A204.1 (cell line): ENCODE results near the gene UBE2N.
A peak's percentile ranks its signal among the peaks of the same experiment; 100 is the strongest.

Experiments used
- FAIRE-seq: peaks from 2 replicates; lab custom pipeline; 2012; peaks lifted over from hg19 to GRCh38; lab: Jason Lieb, UNC

UBE2N gene

GRCh38 chr12:93441617-93442410, at the start of gene UBE2N:
Gene UBE2N (minus strand): TSS chr12:93441947. CDS start chr12:93441884, 63 bp downstream.
- FAIRE-seq, result no peak

DNA sequence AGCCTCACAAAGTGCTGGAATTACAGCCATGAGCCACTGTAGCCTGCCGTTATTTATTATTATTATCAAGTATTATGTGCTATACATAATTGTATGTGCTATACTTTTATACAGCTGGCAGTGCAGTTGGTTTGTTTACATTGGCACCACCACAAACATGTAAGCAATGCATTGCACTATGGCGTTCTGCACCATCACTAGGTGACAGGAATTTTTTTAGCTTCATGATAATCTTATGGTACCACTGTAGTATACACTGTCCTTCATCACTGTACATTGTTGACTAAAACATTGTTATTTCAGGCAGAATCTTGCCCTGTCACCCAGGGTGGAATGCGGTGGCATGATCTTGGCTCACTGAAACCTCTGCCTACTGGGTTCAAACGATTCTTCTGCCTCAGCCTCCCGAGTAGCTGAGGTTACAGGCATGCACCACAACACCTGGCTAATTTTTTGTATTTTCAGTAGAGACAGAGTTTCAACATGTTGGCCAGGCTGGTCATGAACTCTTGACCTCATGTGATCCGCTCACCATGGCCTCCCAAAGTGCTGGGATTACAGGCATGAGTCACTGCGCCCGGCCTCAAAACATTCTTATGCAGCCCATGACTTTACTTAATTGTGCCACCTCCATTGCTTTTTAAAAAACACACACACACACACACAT, 42.7 kb upstream of the UBE2N start:
- FAIRE-seq, result no peak

DNA sequence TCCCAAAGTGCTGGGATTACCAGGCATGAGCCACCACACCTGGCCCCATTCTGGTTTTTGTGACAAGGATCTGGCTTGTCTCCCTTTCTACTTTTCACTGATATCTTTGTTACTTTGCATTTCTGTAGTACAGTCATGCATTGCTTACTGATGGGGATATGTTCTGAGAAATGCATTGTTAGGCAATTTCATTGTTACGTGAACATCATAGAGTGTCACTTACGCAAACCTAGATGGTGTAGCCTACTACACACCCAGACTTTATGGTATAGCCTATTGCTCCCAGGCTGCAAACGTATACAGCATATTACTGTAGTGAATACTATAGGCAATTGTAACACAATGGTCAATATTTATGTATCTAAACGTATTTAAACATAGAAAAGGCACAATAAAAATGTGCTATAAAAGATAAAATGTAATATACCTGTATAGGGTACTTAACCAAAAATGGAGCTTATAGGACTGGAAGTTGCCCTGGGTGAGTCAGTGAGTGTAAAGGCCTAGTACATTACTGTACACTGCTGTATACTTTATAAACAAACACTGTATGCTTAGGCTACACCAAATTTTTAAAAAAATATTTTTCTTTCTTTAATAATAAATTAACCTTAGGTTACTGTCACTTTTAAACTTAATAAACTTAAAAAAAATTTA, 41.5 kb upstream of the UBE2N start:
- no peak for FAIRE-seq

DNA sequence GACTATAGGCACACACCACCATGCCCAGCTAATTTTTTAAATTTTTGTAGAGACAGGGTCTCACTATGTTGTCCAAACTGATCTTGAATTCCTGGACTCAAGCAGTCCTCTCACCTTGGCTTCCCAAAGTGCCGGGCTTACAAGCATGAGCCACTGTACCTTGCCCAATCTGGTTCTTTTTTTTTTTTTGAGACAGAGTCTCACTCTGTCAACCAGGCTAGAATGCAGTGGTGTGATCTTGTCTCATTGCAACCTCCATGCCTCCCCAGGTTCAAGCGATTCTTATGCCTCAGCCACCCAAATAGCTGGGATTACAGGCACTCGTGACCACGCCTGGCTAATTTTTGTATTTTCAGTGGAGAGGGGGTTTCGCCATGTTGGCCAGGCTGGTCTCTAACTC, 41.0 kb upstream of the UBE2N start:
- FAIRE-seq, result no peak

DNA sequence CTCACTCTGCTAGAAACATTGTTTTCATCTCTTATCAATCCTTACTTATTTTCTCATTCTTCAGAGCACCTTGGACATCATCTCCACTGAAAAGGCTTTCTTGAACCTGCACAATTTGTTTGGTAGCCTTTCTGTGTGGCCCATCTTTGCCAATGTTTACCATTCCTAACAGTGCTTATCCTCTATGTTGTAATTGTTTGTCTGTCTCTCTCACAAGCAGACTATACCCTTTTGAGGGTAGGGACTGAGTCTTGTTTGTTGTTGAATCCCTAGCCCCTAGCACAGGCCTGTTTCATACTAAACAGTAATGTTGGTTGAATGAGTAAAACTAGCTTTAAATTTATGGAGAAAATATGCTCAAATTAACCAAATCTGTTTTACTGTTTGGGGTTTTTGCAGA, 34.8 kb upstream of the UBE2N start:
- FAIRE-seq, result no peak

DNA sequence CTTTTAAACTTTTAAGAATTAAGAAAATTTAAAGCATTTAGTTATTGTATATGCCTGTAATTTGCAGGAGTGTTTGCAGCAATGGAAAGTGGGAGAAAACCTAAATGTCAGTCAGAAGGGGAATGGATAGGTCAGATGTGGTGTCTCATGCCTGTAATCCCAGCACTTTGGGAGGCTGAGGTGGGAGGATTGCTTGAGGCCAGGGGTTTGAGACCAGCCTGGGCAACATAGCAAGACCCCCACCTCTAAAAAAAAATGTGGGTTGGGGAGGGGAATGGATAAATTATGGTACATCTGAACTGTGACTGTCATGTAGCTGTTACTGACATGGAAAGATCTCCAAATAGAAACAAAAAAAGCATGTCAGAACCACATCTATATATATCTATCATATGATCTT, 27.6 kb upstream of the UBE2N start:
- FAIRE-seq, result no peak

DNA sequence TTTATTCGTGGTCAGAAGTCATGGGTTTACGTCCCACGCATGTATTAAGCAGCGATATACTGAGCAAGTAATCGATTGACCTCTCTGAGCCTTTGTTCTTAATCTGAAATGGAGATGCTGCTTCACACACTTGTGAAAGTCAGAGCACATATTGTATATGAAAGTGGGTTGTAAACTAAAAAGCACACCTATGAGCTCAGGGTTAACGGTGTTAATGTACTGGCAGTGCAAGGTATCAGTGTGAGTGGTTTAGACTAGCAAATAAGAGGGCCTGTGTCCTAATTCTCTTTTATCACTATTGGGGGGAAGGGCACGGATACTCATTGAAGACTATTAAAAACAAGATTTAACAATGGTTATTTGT, 26.2 kb upstream of the UBE2N start:
- no peak for FAIRE-seq

DNA sequence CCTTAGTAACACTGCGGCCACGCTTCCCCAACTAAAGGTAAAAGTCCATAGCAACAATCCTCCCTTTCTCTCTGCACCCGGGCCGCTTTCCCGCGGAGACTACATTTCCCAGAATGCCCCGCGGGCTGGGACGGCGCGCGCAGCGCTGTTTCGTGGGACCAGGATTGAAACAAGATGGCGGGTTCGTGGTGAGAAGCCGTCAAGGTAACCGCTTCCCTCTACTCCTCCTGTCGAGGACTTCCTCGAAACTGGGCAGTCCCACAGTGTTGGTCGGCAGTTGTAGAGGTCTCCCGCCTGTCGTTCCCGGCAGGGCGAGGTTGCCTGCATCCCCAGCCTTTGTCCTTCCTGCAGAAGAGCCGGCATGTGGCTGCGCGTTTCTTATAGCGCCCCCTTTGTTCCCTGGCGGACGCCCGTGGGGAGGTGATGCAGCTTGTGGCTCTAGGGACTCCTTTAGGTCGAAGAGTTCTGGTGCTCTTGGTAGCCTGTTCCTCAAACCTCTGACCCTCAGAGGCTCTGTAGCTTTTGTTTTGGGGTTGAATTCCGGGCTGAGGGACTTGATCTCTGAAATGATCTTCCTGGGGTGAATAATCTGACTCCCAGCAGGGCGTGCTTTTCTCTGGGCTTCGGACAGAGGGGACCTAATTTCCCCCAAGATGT, 25.7 kb upstream of the UBE2N start, which contains the start of gene MRPL42:
MRPL42 (plus strand) TSS at position 164 of the 657 bp plus-strand sequence. CDS start 1,772 bp downstream, outside the sequence.
- FAIRE-seq, result peak; percentile 40

DNA sequence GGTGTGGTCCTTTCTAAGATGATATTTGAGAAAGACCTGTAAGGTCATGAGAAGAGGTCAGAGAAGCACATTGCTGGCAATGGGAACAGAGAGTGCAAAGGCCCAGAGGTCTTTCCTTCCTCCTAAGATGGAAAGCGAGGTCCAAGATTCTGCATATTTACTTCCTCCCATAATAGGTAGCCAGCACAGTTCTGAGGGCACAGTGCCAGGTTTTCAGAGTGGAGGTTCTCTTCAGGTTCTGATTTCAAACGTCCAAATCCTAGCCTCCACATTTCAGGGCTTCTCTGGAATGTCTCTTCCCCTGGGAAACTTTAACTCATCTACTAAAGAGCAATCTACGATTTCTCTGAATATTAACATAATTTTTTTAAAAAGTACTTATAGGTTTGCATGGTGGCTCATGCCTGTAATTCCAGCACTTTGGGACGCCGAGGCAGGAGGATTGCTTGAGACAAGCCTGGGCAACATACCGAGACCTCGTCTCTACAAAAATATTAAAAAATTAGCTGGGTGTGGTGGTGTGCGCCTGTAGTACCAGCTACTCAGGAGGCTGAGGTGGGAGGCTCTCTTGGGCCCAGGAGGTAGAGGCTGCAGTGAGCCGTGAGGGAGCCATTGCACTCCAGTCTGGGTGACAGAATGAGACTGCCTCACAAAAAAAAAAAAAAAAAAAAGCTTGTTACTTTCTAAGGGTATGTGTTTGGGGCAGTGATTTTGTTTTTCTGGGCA, 25.0 kb upstream of the UBE2N start:
- FAIRE-seq, result no peak

DNA sequence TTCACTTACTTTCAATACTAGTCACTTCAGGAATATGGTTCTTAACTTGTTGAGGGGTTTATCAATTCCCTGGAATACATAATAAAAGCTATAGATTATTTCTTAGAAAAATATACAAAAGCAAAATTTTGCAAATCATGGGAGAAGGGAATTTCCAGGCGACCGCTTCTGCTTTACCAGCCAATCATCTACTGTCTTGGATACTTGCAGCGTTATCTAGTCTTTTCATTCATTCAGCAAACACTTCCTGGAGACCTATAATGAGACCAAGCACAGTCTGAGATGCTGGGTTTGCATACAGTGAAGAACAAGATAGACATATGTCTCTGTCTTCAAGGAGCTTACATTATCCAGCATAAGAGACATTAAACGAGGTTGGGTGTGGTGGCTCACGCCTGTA, 24.1 kb upstream of the UBE2N start:
- FAIRE-seq, result no peak

DNA sequence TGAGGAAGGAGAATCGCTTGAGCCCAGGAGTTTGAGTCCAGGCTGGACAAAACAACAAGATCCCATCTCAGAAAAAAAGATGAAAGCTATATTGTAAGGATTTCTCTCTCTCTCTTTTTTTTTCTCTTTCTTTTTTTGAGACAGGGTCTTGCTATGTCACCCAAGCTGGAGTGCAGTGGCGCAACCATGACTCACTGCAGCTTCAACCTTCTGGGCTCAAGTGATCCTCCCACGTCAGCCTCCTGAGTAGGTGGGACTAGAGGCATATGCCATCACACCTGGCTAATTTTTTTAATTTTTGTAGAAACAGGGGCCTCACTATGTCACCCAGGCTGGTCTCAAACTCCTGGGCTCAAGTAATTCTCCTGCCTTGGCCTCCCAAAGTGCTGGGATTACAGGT, 19.8 kb upstream of the UBE2N start:
- no peak for FAIRE-seq

DNA sequence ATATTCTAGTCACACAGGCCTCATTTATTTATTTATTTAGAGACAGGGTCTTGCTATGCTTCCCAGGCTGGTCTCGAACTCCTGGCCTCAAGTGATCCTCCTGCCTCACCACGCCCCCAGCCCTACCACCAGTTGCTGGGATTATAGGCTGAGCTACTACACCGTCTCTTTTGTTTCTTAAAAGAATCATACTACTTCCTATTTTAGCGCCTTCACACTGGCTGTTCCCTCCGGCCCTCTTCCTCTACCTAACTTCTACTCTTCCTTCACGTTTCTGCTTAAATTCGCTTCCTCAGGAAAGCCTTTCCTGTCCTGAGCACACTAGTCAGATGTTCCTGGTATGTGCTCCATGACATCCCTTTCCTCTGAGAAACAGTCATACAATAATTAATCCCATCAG, 19.2 kb upstream of the UBE2N start:
- FAIRE-seq, result no peak

GRCh38 chr12:93460003-93460402, 18.3 kb upstream of the UBE2N start:
- FAIRE-seq, result no peak

- FAIRE-seq, result no peak
Measured at GRCh38 chr12:93459097-93459496, 17.4 kb upstream of the UBE2N start.

GRCh38 chr12:93456077-93456476, 14.3 kb upstream of the UBE2N start:
- no peak for FAIRE-seq

- no peak for FAIRE-seq
Measured at GRCh38 chr12:93453633-93454032, 11.9 kb upstream of the UBE2N start.

DNA sequence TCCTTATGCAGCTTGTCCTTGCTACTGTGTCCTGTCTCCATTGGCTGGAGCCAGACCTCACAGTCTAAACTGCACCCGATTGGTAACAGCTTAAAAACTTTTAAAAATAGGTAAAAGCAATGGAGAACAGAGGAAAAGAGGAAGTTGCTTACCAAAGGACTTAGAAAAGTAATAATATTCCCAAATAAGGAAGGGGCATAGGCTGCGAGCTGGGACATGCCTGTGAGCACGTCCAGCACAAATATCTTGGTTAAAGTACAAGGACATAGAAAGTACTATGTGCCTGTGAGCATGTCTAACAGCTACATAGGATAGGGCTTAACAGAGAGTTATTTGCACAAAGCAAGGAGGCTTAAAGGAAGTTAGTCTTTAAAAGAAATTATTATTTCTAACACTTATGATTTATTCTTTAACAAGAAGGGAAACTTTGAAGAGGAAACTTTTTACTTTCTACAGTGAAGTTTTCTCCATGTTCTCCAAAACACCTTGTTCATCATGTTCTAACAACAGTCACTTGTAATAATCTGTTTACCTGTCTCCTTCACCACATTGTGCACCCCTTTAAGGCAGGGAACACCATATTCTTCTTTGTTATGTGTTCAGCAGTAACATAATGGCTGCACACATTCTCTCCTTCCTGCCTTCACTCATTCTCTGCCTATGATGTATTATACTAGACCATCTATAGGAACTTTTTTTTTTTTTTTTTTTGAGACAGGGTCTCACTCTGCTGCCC, 9.8 kb upstream of the UBE2N start:
- peak; percentile 19 for FAIRE-seq

- no peak for FAIRE-seq
Measured at GRCh38 chr12:93449277-93449676, 7.5 kb upstream of the UBE2N start.

DNA sequence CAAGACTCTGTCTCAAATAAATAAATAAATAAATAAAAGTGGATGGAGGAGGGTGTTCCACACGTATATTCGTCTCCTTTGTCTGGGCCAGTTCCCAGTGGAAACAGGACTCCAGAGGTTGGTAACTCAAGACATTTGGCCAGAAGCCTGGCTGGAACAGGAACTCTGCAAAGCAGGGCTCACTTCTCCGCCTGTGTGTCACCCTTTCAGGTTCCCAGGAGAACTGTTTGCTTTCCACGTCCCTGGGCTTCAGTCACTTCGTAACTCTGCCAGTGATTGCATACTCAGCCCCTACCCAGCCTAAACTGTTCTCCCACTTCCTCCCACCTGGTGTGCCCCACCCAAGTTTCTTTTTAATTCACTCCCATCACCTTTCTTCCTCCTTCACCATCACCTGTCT, 7.0 kb upstream of the UBE2N start:
- FAIRE-seq, result no peak

- no peak for FAIRE-seq
Measured at GRCh38 chr12:93447555-93448290, 6.0 kb upstream of the UBE2N start.

GRCh38 chr12:93443576-93443975, 1.8 kb upstream of the UBE2N start:
- no peak for FAIRE-seq
